ENCODE results near the gene SDR42E1.

DNA sequence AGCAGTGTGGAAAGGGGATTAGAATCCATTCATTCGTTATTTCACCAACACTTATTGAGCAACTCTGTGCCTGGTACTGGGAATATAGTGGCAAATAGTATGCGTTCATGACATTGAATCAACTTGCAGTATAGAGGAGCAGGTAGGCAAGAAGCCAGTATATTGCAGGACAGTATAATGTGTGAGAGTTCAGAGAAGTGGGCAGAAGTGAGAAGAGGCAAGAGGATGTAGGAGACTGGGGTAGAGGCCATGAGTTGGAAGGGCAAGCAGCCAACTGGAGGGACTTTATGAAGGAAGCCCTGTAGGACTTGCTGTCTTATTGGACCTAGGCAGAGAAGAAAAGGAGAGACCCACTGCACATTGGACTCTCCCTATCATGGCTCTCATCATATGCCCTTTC lies 36.1 kb upstream of the SDR42E1 start:
- TF ChIP-seq, protein P1, sequence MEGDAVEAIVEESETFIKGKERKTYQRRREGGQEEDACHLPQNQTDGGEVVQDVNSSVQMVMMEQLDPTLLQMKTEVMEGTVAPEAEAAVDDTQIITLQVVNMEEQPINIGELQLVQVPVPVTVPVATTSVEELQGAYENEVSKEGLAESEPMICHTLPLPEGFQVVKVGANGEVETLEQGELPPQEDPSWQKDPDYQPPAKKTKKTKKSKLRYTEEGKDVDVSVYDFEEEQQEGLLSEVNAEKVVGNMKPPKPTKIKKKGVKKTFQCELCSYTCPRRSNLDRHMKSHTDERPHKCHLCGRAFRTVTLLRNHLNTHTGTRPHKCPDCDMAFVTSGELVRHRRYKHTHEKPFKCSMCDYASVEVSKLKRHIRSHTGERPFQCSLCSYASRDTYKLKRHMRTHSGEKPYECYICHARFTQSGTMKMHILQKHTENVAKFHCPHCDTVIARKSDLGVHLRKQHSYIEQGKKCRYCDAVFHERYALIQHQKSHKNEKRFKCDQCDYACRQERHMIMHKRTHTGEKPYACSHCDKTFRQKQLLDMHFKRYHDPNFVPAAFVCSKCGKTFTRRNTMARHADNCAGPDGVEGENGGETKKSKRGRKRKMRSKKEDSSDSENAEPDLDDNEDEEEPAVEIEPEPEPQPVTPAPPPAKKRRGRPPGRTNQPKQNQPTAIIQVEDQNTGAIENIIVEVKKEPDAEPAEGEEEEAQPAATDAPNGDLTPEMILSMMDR (IDR thresholded peaks at IDR 0.05), result no peak
- TF ChIP-seq, protein P2, sequence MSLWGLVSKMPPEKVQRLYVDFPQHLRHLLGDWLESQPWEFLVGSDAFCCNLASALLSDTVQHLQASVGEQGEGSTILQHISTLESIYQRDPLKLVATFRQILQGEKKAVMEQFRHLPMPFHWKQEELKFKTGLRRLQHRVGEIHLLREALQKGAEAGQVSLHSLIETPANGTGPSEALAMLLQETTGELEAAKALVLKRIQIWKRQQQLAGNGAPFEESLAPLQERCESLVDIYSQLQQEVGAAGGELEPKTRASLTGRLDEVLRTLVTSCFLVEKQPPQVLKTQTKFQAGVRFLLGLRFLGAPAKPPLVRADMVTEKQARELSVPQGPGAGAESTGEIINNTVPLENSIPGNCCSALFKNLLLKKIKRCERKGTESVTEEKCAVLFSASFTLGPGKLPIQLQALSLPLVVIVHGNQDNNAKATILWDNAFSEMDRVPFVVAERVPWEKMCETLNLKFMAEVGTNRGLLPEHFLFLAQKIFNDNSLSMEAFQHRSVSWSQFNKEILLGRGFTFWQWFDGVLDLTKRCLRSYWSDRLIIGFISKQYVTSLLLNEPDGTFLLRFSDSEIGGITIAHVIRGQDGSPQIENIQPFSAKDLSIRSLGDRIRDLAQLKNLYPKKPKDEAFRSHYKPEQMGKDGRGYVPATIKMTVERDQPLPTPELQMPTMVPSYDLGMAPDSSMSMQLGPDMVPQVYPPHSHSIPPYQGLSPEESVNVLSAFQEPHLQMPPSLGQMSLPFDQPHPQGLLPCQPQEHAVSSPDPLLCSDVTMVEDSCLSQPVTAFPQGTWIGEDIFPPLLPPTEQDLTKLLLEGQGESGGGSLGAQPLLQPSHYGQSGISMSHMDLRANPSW (CRISPR knock-in tag; conservative IDR thresholded peaks at IDR 0.05; ENCODE audit: low read depth), result no peak
- no peak for TF ChIP-seq ZNF121 (CRISPR knock-in tag; IDR thresholded peaks at IDR 0.05)
- TF ChIP-seq ZNF671 (CRISPR knock-in tag; IDR thresholded peaks at IDR 0.05), result no peak
- no peak for TF ChIP-seq SP1 (CRISPR knock-in tag; conservative IDR thresholded peaks at IDR 0.05)
- TF ChIP-seq, protein P3, sequence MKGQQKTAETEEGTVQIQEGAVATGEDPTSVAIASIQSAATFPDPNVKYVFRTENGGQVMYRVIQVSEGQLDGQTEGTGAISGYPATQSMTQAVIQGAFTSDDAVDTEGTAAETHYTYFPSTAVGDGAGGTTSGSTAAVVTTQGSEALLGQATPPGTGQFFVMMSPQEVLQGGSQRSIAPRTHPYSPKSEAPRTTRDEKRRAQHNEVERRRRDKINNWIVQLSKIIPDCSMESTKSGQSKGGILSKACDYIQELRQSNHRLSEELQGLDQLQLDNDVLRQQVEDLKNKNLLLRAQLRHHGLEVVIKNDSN (CRISPR knock-in tag; IDR thresholded peaks at IDR 0.05), result no peak
- no peak for TF ChIP-seq NR3C1 (CRISPR knock-in tag; conservative IDR thresholded peaks at IDR 0.05; ENCODE audit: low read depth)
- TF ChIP-seq, protein P4, sequence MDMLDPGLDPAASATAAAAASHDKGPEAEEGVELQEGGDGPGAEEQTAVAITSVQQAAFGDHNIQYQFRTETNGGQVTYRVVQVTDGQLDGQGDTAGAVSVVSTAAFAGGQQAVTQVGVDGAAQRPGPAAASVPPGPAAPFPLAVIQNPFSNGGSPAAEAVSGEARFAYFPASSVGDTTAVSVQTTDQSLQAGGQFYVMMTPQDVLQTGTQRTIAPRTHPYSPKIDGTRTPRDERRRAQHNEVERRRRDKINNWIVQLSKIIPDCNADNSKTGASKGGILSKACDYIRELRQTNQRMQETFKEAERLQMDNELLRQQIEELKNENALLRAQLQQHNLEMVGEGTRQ (CRISPR knock-in tag; IDR thresholded peaks at IDR 0.05), result no peak
- TF ChIP-seq, protein P5, sequence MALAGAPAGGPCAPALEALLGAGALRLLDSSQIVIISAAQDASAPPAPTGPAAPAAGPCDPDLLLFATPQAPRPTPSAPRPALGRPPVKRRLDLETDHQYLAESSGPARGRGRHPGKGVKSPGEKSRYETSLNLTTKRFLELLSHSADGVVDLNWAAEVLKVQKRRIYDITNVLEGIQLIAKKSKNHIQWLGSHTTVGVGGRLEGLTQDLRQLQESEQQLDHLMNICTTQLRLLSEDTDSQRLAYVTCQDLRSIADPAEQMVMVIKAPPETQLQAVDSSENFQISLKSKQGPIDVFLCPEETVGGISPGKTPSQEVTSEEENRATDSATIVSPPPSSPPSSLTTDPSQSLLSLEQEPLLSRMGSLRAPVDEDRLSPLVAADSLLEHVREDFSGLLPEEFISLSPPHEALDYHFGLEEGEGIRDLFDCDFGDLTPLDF (CRISPR knock-in tag; IDR thresholded peaks at IDR 0.05), result no peak
- TF ChIP-seq MXD4 (CRISPR knock-in tag; IDR thresholded peaks at IDR 0.05; ENCODE audit: borderline replicate concordance), result no peak
- TF ChIP-seq NFYB (CRISPR knock-in tag; conservative IDR thresholded peaks at IDR 0.05; ENCODE audit: low read depth), result no peak
- TF ChIP-seq TEAD4 (CRISPR knock-in tag; IDR thresholded peaks at IDR 0.05), result no peak
